Mesothelial cell of epicardium (in vitro differentiated cells): ENCODE measurements around the gene RNF157. TPM values are rescaled to one million over a fixed set of nuclear protein-coding genes. Genes with fewer than 3 reads are reported as not detected.

Experiments used
- DNase-seq, 2 experiments: peaks; one replicate each; pipeline ENCODE4 v3.0.0; 2021; ENCODE audit warnings: low spot score in 2 of 2; ENCODE audit not compliant: unreplicated experiment in 2 of 2
- H3K27ac Mint-ChIP-seq: 2 replicates; pipeline ENCODE4 v1.8.0; 2021; ENCODE audit warnings: mixed read lengths
- H3K27me3 Mint-ChIP-seq: 2 replicates; pipeline ENCODE4 v1.8.0; 2021; ENCODE audit warnings: low read depth, mixed read lengths
- H3K36me3 Mint-ChIP-seq: 2 replicates; pipeline ENCODE4 v1.8.0; 2021; ENCODE audit warnings: mixed read lengths
- H3K4me1 Mint-ChIP-seq: 2 replicates; pipeline ENCODE4 v1.8.0; 2021; ENCODE audit warnings: mixed read lengths
- H3K4me3 Mint-ChIP-seq: 2 replicates; pipeline ENCODE4 v1.8.0; 2021; ENCODE audit warnings: mild to moderate bottlenecking, moderate library complexity, mixed read lengths
- H3K9me3 Mint-ChIP-seq: 2 replicates; pipeline ENCODE4 v1.8.0; 2021; ENCODE audit warnings: mixed read lengths
- total RNA-seq: library from RNA; stranded (reverse); gene quantifications from 3 replicates; pipeline ENCODE4 v1.2.1, GENCODE V29; 2021
- TF ChIP-seq, protein P1 (sequence below): fragments of 200-600 bp; sonication (generic); IDR thresholded peaks from one replicate; pipeline ENCODE4 v1.5.0; 2021; ENCODE audit warnings: antibody characterized with exemption; ENCODE audit not compliant: unreplicated experiment

The RNF157 gene
- total RNA-seq, 1 donor from 2014 or later = 8.0 TPM

DNA sequence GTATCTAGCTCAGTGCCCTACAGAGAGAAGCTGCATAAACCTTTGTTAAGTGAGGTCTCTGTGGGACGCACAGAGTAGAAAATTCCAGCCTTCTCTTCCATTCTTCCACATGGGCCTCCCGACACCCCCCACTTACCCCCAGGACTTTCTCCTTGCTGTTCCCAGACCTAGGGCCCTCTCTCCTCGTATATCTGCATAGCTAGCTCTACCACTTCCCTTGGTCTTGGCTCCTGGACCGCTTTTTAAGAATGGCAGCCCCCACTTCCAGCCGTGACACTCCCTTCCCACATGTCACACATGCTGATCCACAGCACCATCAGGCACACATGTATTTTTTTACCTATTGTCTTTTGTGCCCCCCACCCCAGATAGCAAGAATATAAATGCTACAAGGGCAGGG is 82.5 kb downstream of the RNF157 start:
- peaks cover 9% of the 10 kb centered on the region for H3K4me1 Mint-ChIP-seq
- H3K9me3 Mint-ChIP-seq = no peaks in the 10 kb centered on the region
- TF ChIP-seq, protein P1, sequence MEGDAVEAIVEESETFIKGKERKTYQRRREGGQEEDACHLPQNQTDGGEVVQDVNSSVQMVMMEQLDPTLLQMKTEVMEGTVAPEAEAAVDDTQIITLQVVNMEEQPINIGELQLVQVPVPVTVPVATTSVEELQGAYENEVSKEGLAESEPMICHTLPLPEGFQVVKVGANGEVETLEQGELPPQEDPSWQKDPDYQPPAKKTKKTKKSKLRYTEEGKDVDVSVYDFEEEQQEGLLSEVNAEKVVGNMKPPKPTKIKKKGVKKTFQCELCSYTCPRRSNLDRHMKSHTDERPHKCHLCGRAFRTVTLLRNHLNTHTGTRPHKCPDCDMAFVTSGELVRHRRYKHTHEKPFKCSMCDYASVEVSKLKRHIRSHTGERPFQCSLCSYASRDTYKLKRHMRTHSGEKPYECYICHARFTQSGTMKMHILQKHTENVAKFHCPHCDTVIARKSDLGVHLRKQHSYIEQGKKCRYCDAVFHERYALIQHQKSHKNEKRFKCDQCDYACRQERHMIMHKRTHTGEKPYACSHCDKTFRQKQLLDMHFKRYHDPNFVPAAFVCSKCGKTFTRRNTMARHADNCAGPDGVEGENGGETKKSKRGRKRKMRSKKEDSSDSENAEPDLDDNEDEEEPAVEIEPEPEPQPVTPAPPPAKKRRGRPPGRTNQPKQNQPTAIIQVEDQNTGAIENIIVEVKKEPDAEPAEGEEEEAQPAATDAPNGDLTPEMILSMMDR = no peak
- no peak overlapping the region for H3K27ac Mint-ChIP-seq
- H3K4me3 Mint-ChIP-seq = no peak overlapping the region
- DNase-seq = no peak
- no peaks in the 10 kb centered on the region for H3K27me3 Mint-ChIP-seq
- H3K36me3 Mint-ChIP-seq = no peaks in the 10 kb centered on the region

DNA sequence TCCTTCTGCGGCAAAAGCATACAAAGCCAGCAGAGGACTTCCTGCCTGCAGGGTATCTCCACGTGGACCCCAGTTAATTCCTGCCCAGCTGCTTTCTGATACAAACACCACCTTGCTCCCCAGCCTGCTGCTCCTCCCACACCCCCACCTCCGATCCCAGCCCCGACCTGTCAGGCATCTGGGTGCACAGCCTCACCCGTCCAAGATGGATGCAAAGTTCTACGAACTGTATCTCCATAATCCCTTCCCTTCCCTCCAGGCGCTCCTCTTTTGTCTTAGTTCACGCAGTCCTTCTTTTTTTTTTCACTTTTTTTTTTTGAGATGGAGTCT is 83.7 kb downstream of the RNF157 start:
- Mint-ChIP-seq H3K36me3 (no peaks in the 10 kb centered on the region), H3K27ac (no peak overlapping the region), H3K27me3 (no peaks in the 10 kb centered on the region), H3K4me3 (no peak overlapping the region), H3K9me3 (no peaks in the 10 kb centered on the region), H3K4me1 (peaks cover 7% of the 10 kb centered on the region)
- no peak for DNase-seq
- TF ChIP-seq, protein P1 = no peak

DNA sequence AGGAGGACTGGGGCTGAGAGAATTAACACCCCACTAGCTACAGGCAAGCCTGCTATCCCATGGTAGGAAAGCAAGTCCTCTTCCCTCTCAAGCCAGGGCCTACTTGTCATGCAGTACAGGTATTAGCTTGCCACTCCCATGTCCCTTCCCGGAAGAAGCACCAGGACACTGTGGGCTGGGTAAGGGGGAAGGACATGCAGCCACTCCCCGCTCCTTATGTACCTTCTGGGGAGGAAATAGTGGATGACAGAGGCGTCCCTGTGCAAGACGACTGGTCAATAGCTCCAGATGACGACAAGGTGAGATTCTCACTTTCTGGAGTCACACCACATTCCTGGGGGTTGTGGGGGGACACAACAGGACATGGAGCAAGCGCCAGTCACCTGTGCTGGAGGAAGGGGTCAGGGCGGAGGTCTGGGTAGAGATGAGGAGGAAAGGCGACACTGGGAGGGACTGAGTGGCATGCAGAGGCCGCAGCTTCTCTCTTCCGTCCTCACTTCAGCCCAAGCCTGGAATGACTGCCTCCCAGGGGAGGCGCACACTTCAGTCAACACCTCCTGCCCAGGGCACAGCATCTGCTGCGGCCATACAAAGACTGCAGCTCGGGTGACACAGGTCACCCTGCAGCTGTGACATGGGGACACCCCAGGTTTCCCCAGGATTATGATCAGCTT is 84.2 kb downstream of the RNF157 start:
- TF ChIP-seq, protein P1 = no peak
- Mint-ChIP-seq H3K9me3 (no peaks in the 10 kb centered on the region), H3K4me1 (peaks cover 2% of the 10 kb centered on the region), H3K27ac (no peak overlapping the region), H3K36me3 (no peaks in the 10 kb centered on the region), H3K4me3 (no peak overlapping the region), H3K27me3 (no peaks in the 10 kb centered on the region)
- no peak for DNase-seq

DNA sequence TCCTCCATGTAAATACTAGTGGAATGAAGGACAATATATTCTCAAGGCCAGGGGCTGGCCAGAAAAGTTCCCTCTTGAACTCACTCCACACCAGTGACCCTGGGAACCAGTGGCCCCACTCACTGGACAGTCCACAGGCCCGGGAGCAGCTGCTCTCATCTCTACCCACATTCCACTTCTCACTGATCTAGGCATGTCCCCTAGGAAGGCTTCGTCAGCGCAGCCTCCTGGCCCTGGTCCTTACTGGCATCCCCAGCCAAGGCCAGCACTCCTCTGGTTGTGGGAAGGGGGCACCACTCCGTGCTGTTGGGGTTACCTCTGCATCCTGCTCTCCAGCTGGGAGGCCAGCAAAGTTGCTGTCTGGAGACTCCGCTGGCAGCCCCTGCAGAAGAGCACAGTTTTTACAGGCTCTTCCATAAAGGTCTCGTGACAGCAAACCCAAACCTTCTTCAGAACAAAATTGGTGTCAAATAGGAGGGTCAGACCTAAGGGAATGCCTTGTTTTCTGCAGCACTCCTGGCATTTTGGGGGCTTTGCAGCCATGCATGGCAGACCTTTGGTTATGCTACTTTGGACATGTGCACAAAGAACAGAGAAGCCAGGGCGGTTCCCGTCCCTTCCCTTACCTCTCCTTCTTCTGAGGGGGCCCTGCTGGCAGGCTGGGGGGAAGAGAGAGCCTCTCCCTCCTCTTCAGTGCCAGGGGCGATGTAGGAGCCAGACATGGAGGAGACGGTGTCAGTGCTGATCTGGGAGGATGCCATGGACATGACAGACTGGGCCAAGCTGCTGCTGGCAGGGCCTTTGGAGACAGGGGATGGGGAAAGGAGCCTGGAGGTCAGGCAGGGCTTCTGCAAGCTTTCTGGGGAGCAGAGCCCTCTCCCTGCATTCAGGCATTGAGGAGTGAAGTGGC is 85.1 kb downstream of the RNF157 start:
- Mint-ChIP-seq H3K27me3 (no peaks in the 10 kb centered on the region), H3K4me1 (peaks cover 2% of the 10 kb centered on the region), H3K4me3 (no peak overlapping the region), H3K9me3 (no peaks in the 10 kb centered on the region), H3K27ac (no peak overlapping the region), H3K36me3 (no peaks in the 10 kb centered on the region)
- no peak for DNase-seq
- TF ChIP-seq, protein P1 = no peak

DNA sequence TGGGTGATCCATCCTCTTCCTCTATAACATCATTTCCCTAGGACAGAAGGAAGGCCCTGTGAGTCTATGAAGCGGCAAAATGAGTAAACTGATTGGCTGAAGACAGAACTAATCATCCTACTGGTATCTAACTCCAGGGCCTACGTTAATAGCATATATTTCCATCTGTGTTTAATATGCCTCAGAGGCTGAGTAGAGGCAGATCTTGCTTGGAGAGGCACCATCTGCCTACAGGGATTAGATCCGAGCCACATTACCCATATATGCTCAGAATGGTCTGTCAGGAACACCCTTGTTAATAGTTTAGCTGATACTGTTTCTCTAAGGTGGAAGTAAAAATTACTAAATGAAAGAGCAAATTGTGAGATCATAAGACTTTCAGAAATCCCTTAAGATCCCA is 86.0 kb downstream of the RNF157 start:
- TF ChIP-seq, protein P1 = no peak
- no peak for DNase-seq
- H3K36me3 Mint-ChIP-seq = no peaks in the 10 kb centered on the region
- no peak overlapping the region for H3K4me3 Mint-ChIP-seq
- H3K27ac Mint-ChIP-seq = no peak overlapping the region
- H3K9me3 Mint-ChIP-seq = no peaks in the 10 kb centered on the region
- peaks cover 2% of the 10 kb centered on the region for H3K4me1 Mint-ChIP-seq
- no peaks in the 10 kb centered on the region for H3K27me3 Mint-ChIP-seq
